HG03135 (cell line): ENCODE data around the gene IL12A.

Experiments used
- ATAC-seq: cut with Tn5 transposase; IDR thresholded peaks from one replicate; pipeline ENCODE4 v1.9.1; 2021; ENCODE audit warnings: mild to moderate bottlenecking, moderate library complexity; ENCODE audit not compliant: unreplicated experiment

IL12A gene

GRCh38 chr3:159989973-159990846 lies 1.6 kb downstream of the IL12A start:
- no peak for ATAC-seq

- no peak for ATAC-seq
Observed at GRCh38 chr3:159991591-159991990, 3.0 kb downstream of the IL12A start.

- no peak for ATAC-seq
Observed at GRCh38 chr3:159992589-159992988, 4.0 kb downstream of the IL12A start.

GRCh38 chr3:159994182-159994581 lies 5.5 kb downstream of the IL12A start:
- no peak for ATAC-seq

GRCh38 chr3:159995091-159995490 lies 6.5 kb downstream of the IL12A start:
- ATAC-seq: no peak

GRCh38 chr3:159996018-159996417 lies 7.4 kb downstream of the IL12A start:
- no peak for ATAC-seq

GRCh38 chr3:159996959-159997358 lies 8.3 kb downstream of the IL12A start:
- ATAC-seq: no peak

- no peak for ATAC-seq
Observed at GRCh38 chr3:160001148-160001760, 12.6 kb downstream of the IL12A start.

GRCh38 chr3:160001850-160002623 lies 13.4 kb downstream of the IL12A start:
- ATAC-seq: no peak

- peak; percentile 88 for ATAC-seq
Observed at GRCh38 chr3:160003520-160004128, 15.0 kb downstream of the IL12A start.

- no peak for ATAC-seq
Observed at GRCh38 chr3:160005004-160005403, 16.4 kb downstream of the IL12A start.

GRCh38 chr3:160006282-160007163 lies 17.9 kb downstream of the IL12A start:
- no peak for ATAC-seq

- no peak for ATAC-seq
Observed at GRCh38 chr3:160008961-160009360, 20.3 kb downstream of the IL12A start.

GRCh38 chr3:160009525-160009924 lies 20.9 kb downstream of the IL12A start:
- ATAC-seq: no peak

- peak; percentile 66 for ATAC-seq
Observed at GRCh38 chr3:160010578-160010977, 21.9 kb downstream of the IL12A start.

- ATAC-seq: peak; percentile 84
Observed at GRCh38 chr3:160012108-160012507, 23.5 kb downstream of the IL12A start.

- ATAC-seq: no peak
Observed at GRCh38 chr3:160016972-160017371, 28.3 kb downstream of the IL12A start.

- ATAC-seq: no peak
Observed at GRCh38 chr3:160018959-160019358, 30.3 kb downstream of the IL12A start.

GRCh38 chr3:160020057-160020711 lies 31.5 kb downstream of the IL12A start:
- ATAC-seq: no peak

GRCh38 chr3:160022068-160022467 lies 33.4 kb downstream of the IL12A start:
- ATAC-seq: no peak
